ENCODE results near the gene MAML2.

MAML2 gene

DNA sequence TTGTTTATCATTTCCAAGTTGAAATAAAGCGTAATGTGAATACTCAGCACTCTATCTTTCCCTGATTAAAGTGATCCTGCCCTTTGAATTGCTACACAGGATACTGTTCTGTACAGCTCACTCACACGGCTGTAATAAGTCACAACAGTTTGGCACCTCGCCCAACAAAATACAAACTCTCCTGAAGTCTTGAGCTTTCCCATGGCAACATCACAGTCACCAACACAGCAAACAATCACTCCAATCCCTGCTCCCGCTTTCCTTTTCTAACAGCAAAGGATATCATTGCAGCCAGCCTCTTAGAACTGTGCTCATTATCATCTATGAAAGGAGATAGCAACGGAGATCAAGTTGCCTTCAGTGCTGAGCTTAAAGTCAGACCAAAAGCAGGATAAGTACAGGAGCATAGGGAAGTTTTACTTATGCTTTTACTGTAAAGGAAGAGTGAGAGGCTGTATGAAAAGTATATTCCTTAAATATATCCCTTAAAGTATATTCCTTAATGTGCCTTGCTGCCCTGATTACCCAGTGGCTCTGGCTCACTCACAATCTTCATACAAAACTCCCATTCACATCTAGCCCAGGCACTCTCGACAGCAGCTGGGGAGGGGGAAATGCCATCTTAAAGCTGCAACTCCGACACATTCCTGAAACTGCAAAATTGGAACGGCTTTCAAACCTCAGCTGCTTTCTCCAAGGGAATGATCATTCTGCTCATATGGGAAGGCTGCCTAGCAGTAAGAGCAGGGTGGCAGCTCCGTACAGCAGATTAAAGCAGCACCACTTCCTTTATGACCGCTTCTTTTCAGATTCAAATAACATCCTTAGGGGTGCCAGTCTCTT, 35.8 kb downstream of the MAML2 start:
- TF ChIP-seq, protein P1, sequence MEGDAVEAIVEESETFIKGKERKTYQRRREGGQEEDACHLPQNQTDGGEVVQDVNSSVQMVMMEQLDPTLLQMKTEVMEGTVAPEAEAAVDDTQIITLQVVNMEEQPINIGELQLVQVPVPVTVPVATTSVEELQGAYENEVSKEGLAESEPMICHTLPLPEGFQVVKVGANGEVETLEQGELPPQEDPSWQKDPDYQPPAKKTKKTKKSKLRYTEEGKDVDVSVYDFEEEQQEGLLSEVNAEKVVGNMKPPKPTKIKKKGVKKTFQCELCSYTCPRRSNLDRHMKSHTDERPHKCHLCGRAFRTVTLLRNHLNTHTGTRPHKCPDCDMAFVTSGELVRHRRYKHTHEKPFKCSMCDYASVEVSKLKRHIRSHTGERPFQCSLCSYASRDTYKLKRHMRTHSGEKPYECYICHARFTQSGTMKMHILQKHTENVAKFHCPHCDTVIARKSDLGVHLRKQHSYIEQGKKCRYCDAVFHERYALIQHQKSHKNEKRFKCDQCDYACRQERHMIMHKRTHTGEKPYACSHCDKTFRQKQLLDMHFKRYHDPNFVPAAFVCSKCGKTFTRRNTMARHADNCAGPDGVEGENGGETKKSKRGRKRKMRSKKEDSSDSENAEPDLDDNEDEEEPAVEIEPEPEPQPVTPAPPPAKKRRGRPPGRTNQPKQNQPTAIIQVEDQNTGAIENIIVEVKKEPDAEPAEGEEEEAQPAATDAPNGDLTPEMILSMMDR (IDR thresholded peaks at IDR 0.05; ENCODE audit: low read depth, low read length, missing control alignments), result no peak
- no peak overlapping the region for H3K4me3 ChIP-seq (ENCODE audit: low read depth, low read length)
- DNase-seq (ENCODE audit: low read depth), result no peak

DNA sequence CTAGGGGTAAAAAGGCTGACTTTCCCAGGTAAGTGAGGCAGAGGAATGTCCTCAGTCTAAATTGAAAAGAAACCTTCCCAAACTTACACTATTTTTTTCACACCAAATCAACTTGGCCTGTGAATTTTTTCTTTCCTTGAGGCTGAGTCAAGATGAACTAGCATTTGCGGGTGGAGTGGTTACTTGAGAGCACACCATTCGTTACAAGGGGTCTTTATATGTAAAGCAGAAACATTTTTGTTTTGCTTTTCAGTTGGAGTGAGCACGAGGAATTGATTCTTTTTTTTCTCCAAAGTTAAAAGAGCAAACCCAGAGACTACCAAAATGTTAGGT, 36.4 kb downstream of the MAML2 start:
- TF ChIP-seq, protein P1 (IDR thresholded peaks at IDR 0.05; ENCODE audit: low read depth, low read length, missing control alignments), result no peak
- DNase-seq (ENCODE audit: low read depth), result no peak
- no peak overlapping the region for H3K4me3 ChIP-seq (ENCODE audit: low read depth, low read length)

DNA sequence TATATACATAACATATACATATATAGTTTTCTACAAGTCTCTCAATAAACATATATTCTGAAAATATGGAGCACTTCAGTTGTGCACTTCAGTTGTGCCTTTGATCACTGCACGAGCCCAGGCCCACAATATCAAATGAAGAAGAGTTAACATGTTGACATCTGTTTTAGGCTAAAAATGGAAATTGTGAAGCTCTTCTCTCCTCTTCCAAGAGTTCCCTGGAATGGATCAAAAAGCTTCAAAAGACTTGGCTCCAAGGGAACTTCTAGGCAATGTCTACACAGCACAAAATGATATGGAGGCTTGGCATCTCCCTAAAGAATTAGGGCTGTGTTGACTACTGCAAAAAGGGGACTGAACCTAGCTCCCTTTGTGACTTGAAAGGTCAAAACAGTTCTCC, 36.9 kb downstream of the MAML2 start:
- TF ChIP-seq, protein P1 (IDR thresholded peaks at IDR 0.05; ENCODE audit: low read depth, low read length, missing control alignments), result no peak
- no peak overlapping the region for H3K4me3 ChIP-seq (ENCODE audit: low read depth, low read length)
- no peak for DNase-seq (ENCODE audit: low read depth)

DNA sequence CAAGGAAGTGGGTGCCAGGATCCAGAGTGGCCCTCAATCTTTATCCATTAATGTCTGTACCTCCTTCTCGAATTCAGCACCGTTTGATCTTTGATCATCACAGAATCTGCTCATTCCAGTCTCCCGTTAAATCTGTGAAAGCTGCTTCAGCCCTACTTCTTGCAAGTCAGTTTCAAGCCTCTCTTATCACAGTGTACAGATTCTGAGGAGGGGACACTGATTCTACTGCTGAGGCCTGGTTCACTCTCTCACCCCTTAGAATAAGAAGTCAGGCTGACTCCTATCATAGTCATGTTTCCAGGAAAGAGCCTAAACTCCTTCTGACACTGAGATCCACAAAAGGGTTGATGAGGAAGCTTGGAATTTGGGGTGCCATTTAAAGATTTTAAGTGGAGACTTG, 39.0 kb downstream of the MAML2 start:
- no peak for DNase-seq (ENCODE audit: low read depth)

DNA sequence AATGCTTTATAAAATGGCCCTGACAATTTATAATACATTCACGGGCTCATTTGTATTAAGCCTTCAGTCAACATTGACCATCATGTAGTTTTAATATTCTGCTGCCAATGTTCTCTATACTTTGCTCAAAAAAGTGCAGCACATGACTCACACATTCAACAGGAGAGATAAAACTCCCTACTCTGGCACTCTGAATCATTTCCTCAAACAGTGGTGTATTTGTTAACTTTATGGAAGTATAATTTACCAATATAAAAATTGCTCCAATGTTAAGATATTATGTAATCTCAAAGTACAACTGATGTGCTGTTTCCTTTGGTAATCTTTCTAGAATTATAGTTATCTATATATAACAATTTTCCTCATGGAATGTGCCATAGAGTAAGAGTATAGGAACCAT, 39.9 kb downstream of the MAML2 start:
- DNase-seq (ENCODE audit: low read depth), result no peak
- TF ChIP-seq, protein P1 (IDR thresholded peaks at IDR 0.05; ENCODE audit: low read depth, low read length, missing control alignments), result no peak
- no peak overlapping the region for H3K4me3 ChIP-seq (ENCODE audit: low read depth, low read length)

More for the DNA sequence above, 39.0 kb downstream of the MAML2 start:
- no peak overlapping the region for H3K4me3 ChIP-seq (ENCODE audit: low read depth, low read length)
- TF ChIP-seq, protein P1 (IDR thresholded peaks at IDR 0.05; ENCODE audit: low read depth, low read length, missing control alignments), result no peak

DNA sequence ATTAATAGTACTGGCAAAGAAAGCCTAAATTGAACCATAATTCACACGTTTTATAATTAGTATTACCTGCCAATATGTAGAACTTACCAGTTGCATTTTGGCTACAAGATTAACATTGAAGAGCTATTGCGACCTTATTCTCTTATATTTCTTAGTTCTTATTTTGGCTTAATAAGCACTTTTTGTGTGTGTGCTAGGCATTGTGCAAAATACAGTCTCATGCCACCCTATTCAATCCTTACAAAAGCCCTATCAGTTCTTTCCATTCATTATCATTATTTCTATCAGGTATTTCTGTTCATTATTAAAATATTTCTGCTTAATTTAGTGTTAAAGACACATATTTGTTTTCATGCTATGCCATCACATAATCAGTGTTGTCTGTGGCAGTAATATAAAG, 41.2 kb downstream of the MAML2 start:
- H3K4me3 ChIP-seq (ENCODE audit: low read depth, low read length), result no peak overlapping the region
- TF ChIP-seq, protein P1 (IDR thresholded peaks at IDR 0.05; ENCODE audit: low read depth, low read length, missing control alignments), result no peak
- DNase-seq (ENCODE audit: low read depth), result no peak

Measured in GM12864 (cell line).